Stimulated activated CD4-positive, alpha-beta T cell treated with anti-CD3 and anti-CD28 coated beads, Interleukin-1b, Interleukin-23, amount 100 ng/mL, for 24 hours (primary cell): Measurements from ENCODE around the gene CLEC12A.
"Not testable (repeated sequence)": the region's sequence is repeated elsewhere in the genome, so short reads cannot be mapped to it uniquely, and the experiment has no call there.

Experiments
- DNase-seq, 4 experiments: peaks; one replicate each; pipeline ENCODE4 v3.0.0-alpha.2; 2020; ENCODE audit warnings: low read depth in 4 of 4, low spot score in 1 of 4

Gene CLEC12A

GRCh38 chr12:9969673-9970072, 1.5 kb upstream of the CLEC12A start:
- no peak for DNase-seq

- no peak for DNase-seq
Measured at GRCh38 chr12:9973949-9974348, 2.7 kb downstream of the CLEC12A start.

GRCh38 chr12:9974731-9975130, 3.5 kb downstream of the CLEC12A start:
- not testable (repeated sequence) for DNase-seq

- DNase-seq, result no peak
Measured at GRCh38 chr12:9975614-9976013, 4.4 kb downstream of the CLEC12A start.

- DNase-seq, result not testable (repeated sequence)
Measured at GRCh38 chr12:9976626-9977025, 5.4 kb downstream of the CLEC12A start.

GRCh38 chr12:9977916-9978315, 6.7 kb downstream of the CLEC12A start:
- no peak for DNase-seq

- no peak for DNase-seq
Measured at GRCh38 chr12:9980126-9980525, 8.9 kb downstream of the CLEC12A start.

- no peak for DNase-seq
Measured at GRCh38 chr12:9991876-9992275, 20.7 kb downstream of the CLEC12A start.

GRCh38 chr12:9992296-9992695, 21.1 kb downstream of the CLEC12A start:
- DNase-seq, result no peak

GRCh38 chr12:9999016-9999415, 27.8 kb downstream of the CLEC12A start, which contains the start of gene CLEC1B:
Gene CLEC1B, minus strand, starts transcription at chr12:9999121. Its CDS starts 21 bp downstream, at chr12:9999100.
- DNase-seq, result no peak

GRCh38 chr12:10001171-10001776, 30.1 kb downstream of the CLEC12A start:
- no peak for DNase-seq

GRCh38 chr12:10012630-10013330, 41.6 kb downstream of the CLEC12A start:
- no peak for DNase-seq

- DNase-seq, result no peak
Measured at GRCh38 chr12:10015450-10015849, 44.2 kb downstream of the CLEC12A start.

GRCh38 chr12:10016881-10017280, 45.7 kb downstream of the CLEC12A start:
- no peak for DNase-seq

- DNase-seq, result no peak
Measured at GRCh38 chr12:10018386-10018785, 47.2 kb downstream of the CLEC12A start.

- no peak for DNase-seq
Measured at GRCh38 chr12:10021342-10021741, 50.1 kb downstream of the CLEC12A start.

GRCh38 chr12:10025236-10025635, 54.0 kb downstream of the CLEC12A start:
- DNase-seq, result no peak

- DNase-seq, result not testable (repeated sequence)
Measured at GRCh38 chr12:10026666-10027065, 55.5 kb downstream of the CLEC12A start.

- DNase-seq, result no peak
Measured at GRCh38 chr12:10027311-10027710, 56.1 kb downstream of the CLEC12A start.

- DNase-seq, result no peak
Measured at GRCh38 chr12:10027721-10028120, 56.5 kb downstream of the CLEC12A start.

GRCh38 chr12:10030446-10030845, 59.2 kb downstream of the CLEC12A start, which contains the start of gene CLEC9A:
Gene CLEC9A, plus strand, starts transcription at chr12:10030682. Its CDS starts 22,006 bp downstream, at chr12:10052688.
- no peak for DNase-seq

GRCh38 chr12:10031321-10031720, 60.1 kb downstream of the CLEC12A start:
- no peak for DNase-seq

GRCh38 chr12:10031771-10032175, 60.6 kb downstream of the CLEC12A start:
- no peak for DNase-seq
